ENCODE measurements around the gene COMMD3. TPM values are rescaled to one million over a fixed set of nuclear protein-coding genes. Genes with fewer than 3 reads are reported as not detected.

The COMMD3 gene
- total RNA-seq, 1 experiment from 2014 or later: 43.5 TPM

DNA sequence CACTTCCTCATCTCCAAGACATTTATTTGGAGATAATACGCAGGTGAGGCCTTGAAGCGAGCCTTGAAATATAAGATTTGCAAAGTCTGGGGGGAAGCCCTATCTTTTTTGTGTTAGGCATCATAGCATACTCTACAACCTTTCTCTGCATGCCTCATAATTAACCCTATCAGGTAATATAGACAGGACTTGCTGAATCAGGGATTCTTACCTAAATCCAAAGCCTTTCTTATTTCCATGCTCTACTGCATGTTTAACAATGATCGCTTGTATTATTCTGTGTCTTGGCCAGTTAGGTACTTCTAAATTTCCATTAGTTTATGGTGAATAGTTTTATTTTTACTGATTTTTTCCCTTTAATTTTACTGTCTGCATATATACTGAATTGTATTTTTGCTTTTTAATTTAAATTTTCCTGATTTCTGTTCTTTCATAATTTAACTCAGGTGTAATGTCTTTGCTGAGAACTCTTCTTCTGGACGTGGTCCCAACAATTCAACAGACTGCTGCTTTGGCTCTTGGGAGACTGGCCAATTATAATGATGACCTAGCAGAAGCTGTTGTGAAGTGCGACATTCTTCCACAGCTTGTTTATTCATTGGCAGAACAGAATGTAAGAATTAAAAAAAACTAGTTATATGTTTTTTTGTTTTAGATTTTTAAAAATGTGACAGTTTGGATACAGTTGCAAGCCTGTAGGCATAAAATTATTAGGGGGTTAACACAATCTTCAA is 48.4 kb downstream of the COMMD3 start:
- Histone ChIP-seq H3K4me1 (replicated peaks; ENCODE audit: insufficient read depth) (no peaks in the 10 kb centered on the region), H3K27ac (no peak overlapping the region), H3K9me2 (ENCODE audit: insufficient read depth) (no peaks in the 10 kb centered on the region), H4K20me1 (ENCODE audit: insufficient read depth) (no peaks in the 10 kb centered on the region), H3K4me2 (no peak overlapping the region), H3K4me3 (no peak overlapping the region), H3K36me3 (ENCODE audit: low read depth) (no peaks in the 10 kb centered on the region), H2AFZ (no peak overlapping the region), H3F3A (ENCODE audit: insufficient read depth, low read depth) (no peaks in the 10 kb centered on the region), H3K9me3 (ENCODE audit: insufficient read depth, low read depth) (no peaks in the 10 kb centered on the region), H3K27me3 (ENCODE audit: insufficient read depth, low read depth) (no peaks in the 10 kb centered on the region), H3K79me2 (ENCODE audit: low read depth) (no peaks in the 10 kb centered on the region)
- CTCF ChIA-PET: no interaction called here
- no peak for DNase-seq
- TF ChIP-seq, protein P1, sequence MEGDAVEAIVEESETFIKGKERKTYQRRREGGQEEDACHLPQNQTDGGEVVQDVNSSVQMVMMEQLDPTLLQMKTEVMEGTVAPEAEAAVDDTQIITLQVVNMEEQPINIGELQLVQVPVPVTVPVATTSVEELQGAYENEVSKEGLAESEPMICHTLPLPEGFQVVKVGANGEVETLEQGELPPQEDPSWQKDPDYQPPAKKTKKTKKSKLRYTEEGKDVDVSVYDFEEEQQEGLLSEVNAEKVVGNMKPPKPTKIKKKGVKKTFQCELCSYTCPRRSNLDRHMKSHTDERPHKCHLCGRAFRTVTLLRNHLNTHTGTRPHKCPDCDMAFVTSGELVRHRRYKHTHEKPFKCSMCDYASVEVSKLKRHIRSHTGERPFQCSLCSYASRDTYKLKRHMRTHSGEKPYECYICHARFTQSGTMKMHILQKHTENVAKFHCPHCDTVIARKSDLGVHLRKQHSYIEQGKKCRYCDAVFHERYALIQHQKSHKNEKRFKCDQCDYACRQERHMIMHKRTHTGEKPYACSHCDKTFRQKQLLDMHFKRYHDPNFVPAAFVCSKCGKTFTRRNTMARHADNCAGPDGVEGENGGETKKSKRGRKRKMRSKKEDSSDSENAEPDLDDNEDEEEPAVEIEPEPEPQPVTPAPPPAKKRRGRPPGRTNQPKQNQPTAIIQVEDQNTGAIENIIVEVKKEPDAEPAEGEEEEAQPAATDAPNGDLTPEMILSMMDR (conservative IDR thresholded peaks at IDR 0.05): no peak
- TF ChIP-seq EZH2 (IDR thresholded peaks at IDR 0.05; ENCODE audit: low read depth): no peak
- POLR2A ChIA-PET (ENCODE audit: unreplicated experiment): no interaction called here
- no TSS peak for BruUV-seq (replicated peaks)
- intact Hi-C loops (cut with micrococcal nuclease; ENCODE audit: unreplicated experiment): no loop called here

DNA sequence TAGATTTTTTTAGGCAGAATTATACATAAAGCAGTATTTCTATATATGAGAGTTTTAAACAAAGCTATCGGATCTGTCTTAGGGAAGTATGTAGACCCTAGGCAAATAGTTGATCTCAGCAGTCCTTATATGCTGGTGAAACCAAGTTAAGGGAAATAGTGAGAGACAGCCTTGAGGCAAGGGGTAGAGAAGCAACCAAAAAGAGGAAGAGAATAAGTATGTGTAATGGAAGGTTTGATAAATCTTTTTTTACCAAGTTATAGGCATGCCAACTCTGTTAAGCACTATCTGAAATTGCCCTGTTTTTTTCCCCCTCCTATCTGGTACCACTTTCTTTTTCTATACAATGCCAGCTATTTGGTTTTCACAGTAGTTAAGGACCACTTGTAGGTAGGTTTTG is 49.0 kb downstream of the COMMD3 start:
- no peak overlapping the region for H3K4me2 ChIP-seq
- BruUV-seq (replicated peaks): no TSS peak
- H3K79me2 ChIP-seq (ENCODE audit: low read depth): no peaks in the 10 kb centered on the region
- no peaks in the 10 kb centered on the region for H3K36me3 ChIP-seq (ENCODE audit: low read depth)
- intact Hi-C loops (cut with micrococcal nuclease; ENCODE audit: unreplicated experiment): no loop called here
- ChIA-PET POLR2A (ENCODE audit: unreplicated experiment) (no interaction called here), CTCF (no interaction called here)
- no peak overlapping the region for H3K4me3 ChIP-seq
- TF ChIP-seq, protein P1 (conservative IDR thresholded peaks at IDR 0.05): no peak
- TF ChIP-seq EZH2 (IDR thresholded peaks at IDR 0.05; ENCODE audit: low read depth): no peak
- no peak for DNase-seq
- H2AFZ ChIP-seq: no peak overlapping the region
- H4K20me1 ChIP-seq (ENCODE audit: insufficient read depth): no peaks in the 10 kb centered on the region
- no peaks in the 10 kb centered on the region for H3K27me3 ChIP-seq (ENCODE audit: insufficient read depth, low read depth)
- no peaks in the 10 kb centered on the region for H3K9me2 ChIP-seq (ENCODE audit: insufficient read depth)
- no peaks in the 10 kb centered on the region for H3K4me1 ChIP-seq (replicated peaks; ENCODE audit: insufficient read depth)
- H3F3A ChIP-seq (ENCODE audit: insufficient read depth, low read depth): no peaks in the 10 kb centered on the region
- no peak overlapping the region for H3K27ac ChIP-seq
- H3K9me3 ChIP-seq (ENCODE audit: insufficient read depth, low read depth): no peaks in the 10 kb centered on the region

DNA sequence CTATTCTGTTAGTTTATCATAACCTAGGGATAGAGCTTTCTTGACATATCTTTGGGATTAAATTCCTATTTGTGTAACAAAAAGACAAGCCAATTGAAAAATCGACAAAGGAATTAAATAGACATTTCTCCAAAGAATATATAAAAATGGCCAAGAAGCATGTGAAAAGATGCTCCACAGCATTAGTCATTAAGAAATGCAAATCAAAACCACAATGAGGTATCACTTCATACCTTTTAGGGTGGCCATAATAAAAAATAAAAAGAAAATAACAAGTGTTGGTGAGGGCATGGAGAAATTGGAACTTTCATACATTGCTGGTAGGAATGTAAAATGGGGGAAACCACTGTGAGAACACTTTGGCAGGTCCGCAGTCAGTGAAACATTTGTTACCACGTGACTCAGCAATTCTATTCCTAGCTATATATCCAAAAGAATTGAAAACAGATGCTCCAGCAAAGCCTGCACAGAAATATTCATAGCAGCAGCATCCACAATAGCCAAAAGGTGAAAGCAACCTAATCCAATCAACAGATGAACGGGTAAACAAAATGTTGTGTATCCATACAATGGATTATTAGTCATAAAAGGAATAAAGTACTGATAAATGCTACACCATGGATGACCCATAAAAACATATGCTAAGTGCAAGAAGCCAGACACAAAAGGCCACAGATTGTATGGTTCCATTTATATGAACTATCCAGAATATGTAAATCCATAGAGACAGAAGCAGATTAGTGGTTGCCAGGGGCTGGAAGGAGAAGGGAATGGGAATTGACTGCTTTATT is 49.7 kb downstream of the COMMD3 start:
- Histone ChIP-seq H3F3A (ENCODE audit: insufficient read depth, low read depth) (no peaks in the 10 kb centered on the region), H3K36me3 (ENCODE audit: low read depth) (no peaks in the 10 kb centered on the region), H3K4me3 (no peak overlapping the region), H3K79me2 (ENCODE audit: low read depth) (no peaks in the 10 kb centered on the region), H3K4me1 (replicated peaks; ENCODE audit: insufficient read depth) (no peaks in the 10 kb centered on the region), H3K4me2 (no peak overlapping the region), H2AFZ (no peak overlapping the region), H3K27ac (no peak overlapping the region), H3K9me3 (ENCODE audit: insufficient read depth, low read depth) (no peaks in the 10 kb centered on the region), H3K9me2 (ENCODE audit: insufficient read depth) (no peaks in the 10 kb centered on the region), H3K27me3 (ENCODE audit: insufficient read depth, low read depth) (no peaks in the 10 kb centered on the region), H4K20me1 (ENCODE audit: insufficient read depth) (no peaks in the 10 kb centered on the region)
- POLR2A ChIA-PET (ENCODE audit: unreplicated experiment): no interaction called here
- CTCF ChIA-PET: no interaction called here
- BruUV-seq (replicated peaks): no TSS peak
- DNase-seq: no peak
- no peak for TF ChIP-seq EZH2 (IDR thresholded peaks at IDR 0.05; ENCODE audit: low read depth)
- TF ChIP-seq, protein P1 (conservative IDR thresholded peaks at IDR 0.05): no peak
- intact Hi-C loops (cut with micrococcal nuclease; ENCODE audit: unreplicated experiment): no loop called here

Data from PC-9 (cell line).